H9 (cell line): ENCODE data around the gene TESK1. TPM values are rescaled to one million over a fixed set of nuclear protein-coding genes. Genes with fewer than 3 reads are reported as not detected.

Experiments
- DNase-seq: peaks from one replicate; pipeline ENCODE4 v3.0.0-alpha.2; 2017
- H2AFZ ChIP-seq: one replicate; pipeline ENCODE4 v1.6.1; 2013; ENCODE audit warnings: mild to moderate bottlenecking, low read length, control low read depth, moderate library complexity
- H2AK5ac ChIP-seq: 2 replicates; pipeline ENCODE4 v1.6.1; 2013; ENCODE audit warnings: low read length, control low read depth, mixed read lengths; ENCODE audit not compliant: insufficient read length
- H2BK120ac ChIP-seq: one replicate; pipeline ENCODE4 v1.6.1; 2013; ENCODE audit warnings: low read depth, mild to moderate bottlenecking, low read length, control low read depth, inconsistent platforms; ENCODE audit not compliant: poor library complexity, severe bottlenecking
- H2BK12ac ChIP-seq: 2 replicates; pipeline ENCODE4 v1.6.1; 2013; ENCODE audit warnings: low read length, control low read depth, mixed read lengths, low read depth; ENCODE audit not compliant: insufficient read length
- H2BK15ac ChIP-seq: 2 replicates; pipeline ENCODE4 v1.6.1; 2013; ENCODE audit warnings: low read depth, low read length, control low read depth
- H2BK20ac ChIP-seq: one replicate; pipeline ENCODE4 v1.6.1; 2013; ENCODE audit warnings: low read depth, mild to moderate bottlenecking, low read length, control low read depth, inconsistent platforms; ENCODE audit not compliant: poor library complexity, severe bottlenecking
- H2BK5ac ChIP-seq: 2 replicates; pipeline ENCODE4 v1.6.1; 2013; ENCODE audit warnings: low read length, control low read depth, mixed read lengths; ENCODE audit not compliant: insufficient read length
- H3K14ac ChIP-seq: 2 replicates; pipeline ENCODE4 v1.6.1; 2013; ENCODE audit warnings: low read length, control low read depth; ENCODE audit not compliant: insufficient read depth
- H3K18ac ChIP-seq: 2 replicates; pipeline ENCODE4 v1.6.1; 2013; ENCODE audit warnings: low read depth, mild to moderate bottlenecking, mixed read lengths, low read length, control low read depth; ENCODE audit not compliant: insufficient read length
- H3K23ac ChIP-seq: 2 replicates; pipeline ENCODE4 v1.6.1; 2013; ENCODE audit warnings: low read length, control low read depth, mixed read lengths, low read depth; ENCODE audit not compliant: insufficient read length
- H3K23me2 ChIP-seq: 2 replicates; pipeline ENCODE4 v1.6.1; 2013; ENCODE audit warnings: low read depth, mild to moderate bottlenecking, mixed read lengths, low read length, control low read depth; ENCODE audit not compliant: insufficient read length, poor library complexity, severe bottlenecking
- H3K27ac ChIP-seq: 2 replicates; pipeline ENCODE4 v1.5.1; 2013; ENCODE audit warnings: low read length, control low read depth, mixed read lengths, low read depth; ENCODE audit not compliant: insufficient read length
- H3K27me3 ChIP-seq: 2 replicates; pipeline ENCODE4 v1.6.1; 2013; ENCODE audit warnings: low read length, control low read depth, inconsistent platforms; ENCODE audit not compliant: insufficient read depth
- H3K4ac ChIP-seq: 2 replicates; pipeline ENCODE4 v1.6.1; 2013; ENCODE audit warnings: low read depth, mild to moderate bottlenecking, control low read depth, inconsistent platforms, low read length, moderate library complexity
- H3K4me1 ChIP-seq: 2 replicates; pipeline ENCODE4 v1.6.1; 2013; ENCODE audit warnings: low read length, control low read depth, inconsistent platforms; ENCODE audit not compliant: insufficient read depth
- H3K4me2 ChIP-seq: 2 replicates; pipeline ENCODE4 v1.6.1; 2013; ENCODE audit warnings: low read length, control low read depth, mixed read lengths; ENCODE audit not compliant: insufficient read length, insufficient read depth
- H3K56ac ChIP-seq: 2 replicates; pipeline ENCODE4 v1.6.1; 2013; ENCODE audit warnings: low read depth, mild to moderate bottlenecking, mixed read lengths, low read length, control low read depth; ENCODE audit not compliant: insufficient read length
- H3K79me1 ChIP-seq: 2 replicates; pipeline ENCODE4 v1.6.1; 2013; ENCODE audit warnings: low read depth, mild to moderate bottlenecking, moderate library complexity, low read length, control low read depth, inconsistent platforms; ENCODE audit not compliant: insufficient read depth, poor library complexity, severe bottlenecking
- H3K79me2 ChIP-seq: 2 replicates; pipeline ENCODE4 v1.6.1; 2013; ENCODE audit warnings: low read length, control low read depth, inconsistent platforms; ENCODE audit not compliant: insufficient read depth
- H3K9ac ChIP-seq: 2 replicates; pipeline ENCODE4 v1.6.1; 2013; ENCODE audit warnings: low read length, control low read depth, mixed read lengths; ENCODE audit not compliant: insufficient read length; ENCODE audit errors: extremely low read depth
- H3K9me3 ChIP-seq: one replicate; pipeline ENCODE4 v1.6.1; 2013; ENCODE audit warnings: low read depth, low read length, inconsistent platforms; ENCODE audit not compliant: control insufficient read depth
- H3T11ph ChIP-seq: one replicate; pipeline ENCODE4 v1.6.1; 2013; ENCODE audit warnings: mild to moderate bottlenecking, low read length, control low read depth, inconsistent platforms
- H4K20me1 ChIP-seq: one replicate; pipeline ENCODE4 v1.6.1; 2013; ENCODE audit not compliant: control insufficient read depth, insufficient read length, insufficient read depth
- H4K5ac ChIP-seq: 2 replicates; pipeline ENCODE4 v1.6.1; 2013; ENCODE audit warnings: low read depth, mild to moderate bottlenecking, mixed read lengths, low read length, control low read depth; ENCODE audit not compliant: insufficient read length
- H4K8ac ChIP-seq: replicated peaks from 2 replicates; pipeline ENCODE4 v1.6.1; 2013; ENCODE audit warnings: low read length, control low read depth, mixed read lengths, low read depth; ENCODE audit not compliant: insufficient read length
- H4K91ac ChIP-seq: 2 replicates; pipeline ENCODE4 v1.6.1; 2013; ENCODE audit warnings: low read depth, mild to moderate bottlenecking, moderate library complexity, mixed read lengths, low read length, control low read depth; ENCODE audit not compliant: insufficient read length
- H3K27ac Mint-ChIP-seq, 3 experiments: 2 replicates in 2 of 3; 3 replicates in 1 of 3; pipeline ENCODE4 v1.8.0; 2020 to 2021; ENCODE audit warnings: mixed read lengths in 3 of 3, mild to moderate bottlenecking in 1 of 3, moderate library complexity in 1 of 3
- H3K27me3 Mint-ChIP-seq: 2 replicates; pipeline ENCODE4 v1.8.0; 2021; ENCODE audit warnings: low read depth, mild to moderate bottlenecking, moderate library complexity, mixed read lengths
- H3K36me3 Mint-ChIP-seq, 3 experiments: 2 replicates in 2 of 3; 3 replicates in 1 of 3; pipeline ENCODE4 v1.8.0; 2020 to 2021; ENCODE audit warnings: low read depth in 3 of 3, mixed read lengths in 3 of 3; ENCODE audit not compliant: insufficient read depth in 1 of 3
- H3K4me1 Mint-ChIP-seq, 2 experiments: 2 replicates each; pipeline ENCODE4 v1.8.0; 2020; ENCODE audit warnings: mixed read lengths in 2 of 2
- H3K4me3 Mint-ChIP-seq, 2 experiments: 2 replicates in 1 of 2; 3 replicates in 1 of 2; pipeline ENCODE4 v1.8.0; 2020 to 2021; ENCODE audit warnings: mild to moderate bottlenecking in 2 of 2, mixed read lengths in 2 of 2, moderate library complexity in 1 of 2
- H3K9me3 Mint-ChIP-seq, 2 experiments: 2 replicates in 1 of 2; 3 replicates in 1 of 2; pipeline ENCODE4 v1.8.0; 2020; ENCODE audit warnings: mild to moderate bottlenecking in 2 of 2, mixed read lengths in 2 of 2, moderate library complexity in 1 of 2
- CTCF ChIP-seq: fragments of 200-600 bp; sonication (generic); conservative IDR thresholded peaks from 3 replicates; pipeline ENCODE4 v1.8.0; 2021; ENCODE audit warnings: antibody characterized with exemption, mild to moderate bottlenecking
- WGBS: extraction: QIAGEN DNeasy Blood & Tissue Kit; methylation state at CpG from one replicate; pipeline ENCODE4 v1.1.7; 2013; ENCODE audit warnings: missing lambda C conversion rate, low lambda C conversion rate, mixed read lengths; ENCODE audit not compliant: insufficient read length; ENCODE audit errors: extremely low coverage; 5-methylcytosine and 5-hydroxymethylcytosine counted together
- total RNA-seq: library from RNA; stranded (reverse); gene quantifications from 2 replicates; pipeline ENCODE4 v1.2.1, GENCODE V29; 2021

Gene TESK1
- total RNA-seq, 1 experiment from 2014 or later: 28.6 TPM

- Histone ChIP-seq H3K4ac (no peak overlapping the region), H3K56ac (no peak overlapping the region), H3K9me3 (no peaks in the 10 kb centered on the region), H4K91ac (no peak overlapping the region), H2AK5ac (no peak overlapping the region), H3K4me2 (peak overlapping the region; percentile 86), H3K27me3 (0 out of 2 replicates have a peak, but pooled peaks cover 2% of the 10 kb centered on the region), H2BK120ac (peak overlapping the region; percentile 56), H2BK12ac (no peak overlapping the region), H3K27ac (no peak overlapping the region), H3K4me1 (peaks cover under 1% of the 10 kb centered on the region; the same call in 1 of the 2 replicates), H3K23ac (no peak overlapping the region), H3T11ph (no peak overlapping the region), H4K8ac (no peak overlapping the region), H4K20me1 (no peaks in the 10 kb centered on the region), H3K23me2 (no peaks in the 10 kb centered on the region), H2AFZ (peak overlapping the region; percentile 14), H3K18ac (peak overlapping the region; percentile 21), H3K14ac (no peak overlapping the region), H2BK20ac (no peak overlapping the region), H3K79me1 (no peaks in the 10 kb centered on the region), H2BK5ac (no peak overlapping the region), H2BK15ac (no peak overlapping the region), H3K79me2 (no peaks in the 10 kb centered on the region), H4K5ac (no peak overlapping the region), H3K9ac (no peak overlapping the region)
- Mint-ChIP-seq H3K36me3 (peaks cover under 1 to 6% (median 5%) of the 10 kb centered on the region in 3 experiments; a peak in 3 of 7 replicates), H3K27me3 (peaks cover 5% of the 10 kb centered on the region), H3K4me3 (peak overlapping the region; percentile 85 to 96), H3K9me3 (peaks cover 0 to 5% of the 10 kb centered on the region in 2 experiments; a peak in 3 of 5 replicates), H3K27ac (peak overlapping the region; percentile 92 to 95 (median 94); a peak in 6 of 7 replicates), H3K4me1 (peaks cover 26 to 29% of the 10 kb centered on the region in 2 experiments)
- DNase-seq: peak; percentile 82
- no CpG with 5 or more reads among the region's 11 CpGs for WGBS
- TF ChIP-seq CTCF: peak; percentile 14; the same call in 2 of the 3 replicates
Observed at GRCh38 chr9:35646153-35646532, 41.1 kb downstream of the TESK1 start.
